Endodermal cell (in vitro differentiated cells): Measurements from ENCODE around the gene MORN2. TPM values are rescaled to one million over a fixed set of nuclear protein-coding genes. Genes with fewer than 3 reads are reported as not detected.

Experiments used
- DNase-seq: peaks from one replicate; pipeline ENCODE4 v3.0.0-alpha.2; 2017
- H3K27ac ChIP-seq: 2 replicates; pipeline ENCODE4 v1.5.1; 2013; ENCODE audit warnings: mild to moderate bottlenecking, low read depth, low read length, moderate library complexity
- H3K27me3 ChIP-seq: 2 replicates; pipeline ENCODE4 v1.6.1; 2013; ENCODE audit warnings: mild to moderate bottlenecking, low read length, moderate library complexity; ENCODE audit not compliant: insufficient read depth, control insufficient read depth, poor library complexity, severe bottlenecking
- H3K36me3 ChIP-seq: 2 replicates; pipeline ENCODE4 v1.7.0; 2013; ENCODE audit warnings: mild to moderate bottlenecking, low read length, moderate library complexity; ENCODE audit not compliant: control insufficient read depth, insufficient read depth
- H3K4me1 ChIP-seq: one replicate; pipeline ENCODE4 v1.7.0; 2013; ENCODE audit warnings: low read length; ENCODE audit not compliant: control insufficient read depth, insufficient read depth
- H3K4me3 ChIP-seq: 2 replicates; pipeline ENCODE4 v1.5.1; 2013; ENCODE audit warnings: mild to moderate bottlenecking, low read length, moderate library complexity
- H3K9ac ChIP-seq: 2 replicates; pipeline ENCODE4 v1.6.1; 2013; ENCODE audit warnings: mild to moderate bottlenecking, low read length, moderate library complexity; ENCODE audit not compliant: poor library complexity, severe bottlenecking; ENCODE audit errors: extremely low read depth
- H3K9me3 ChIP-seq: 2 replicates; pipeline ENCODE4 v1.6.1; 2013; ENCODE audit warnings: mild to moderate bottlenecking, low read length, moderate library complexity; ENCODE audit not compliant: control insufficient read depth
- H3K27ac Mint-ChIP-seq: 2 replicates; pipeline ENCODE4 v1.8.0; 2020; ENCODE audit warnings: mixed read lengths
- H3K27me3 Mint-ChIP-seq: 2 replicates; pipeline ENCODE4 v1.8.0; 2021; ENCODE audit warnings: mild to moderate bottlenecking, mixed read lengths; ENCODE audit not compliant: insufficient read depth
- H3K36me3 Mint-ChIP-seq: 2 replicates; pipeline ENCODE4 v1.8.0; 2020; ENCODE audit warnings: low read depth, mixed read lengths
- H3K4me1 Mint-ChIP-seq: 2 replicates; pipeline ENCODE4 v1.8.0; 2020; ENCODE audit warnings: mixed read lengths
- H3K4me3 Mint-ChIP-seq: 2 replicates; pipeline ENCODE4 v1.8.0; 2020; ENCODE audit warnings: mild to moderate bottlenecking, moderate library complexity, mixed read lengths
- H3K9me3 Mint-ChIP-seq: 2 replicates; pipeline ENCODE4 v1.8.0; 2020; ENCODE audit warnings: mild to moderate bottlenecking, mixed read lengths
- CTCF ChIP-seq: fragments of 200-600 bp; sonication (generic); conservative IDR thresholded peaks from 2 replicates; pipeline ENCODE4 v1.5.0; 2021; ENCODE audit warnings: antibody characterized with exemption, mild to moderate bottlenecking
- WGBS, 2 experiments: methylation state at CpG; one replicate each; pipeline versions ENCODE4 v1.1.5 to v1.1.7; 2013; ENCODE audit warnings: missing lambda C conversion rate in 2 of 2, mixed read lengths in 1 of 2; ENCODE audit not compliant: insufficient coverage in 1 of 2, insufficient read length in 1 of 2; 5-methylcytosine and 5-hydroxymethylcytosine counted together
- total RNA-seq, 2 donors: library from RNA; stranded (reverse); fragmentation: NEBNext Ultra II Directional in 1 of 2; extraction: Animal tissue kit (Norgen Biotek cat#: 25700) in 1 of 2; gene quantifications; 2 replicates in 1 of 2; 3 replicates in 1 of 2; pipeline ENCODE4 v1.2.1, GENCODE V29; 2021

The MORN2 gene
- total RNA-seq, 2 donors from 2014 or later = 13.7 to 27.5 TPM

GRCh38 chr2:38925982-38926381, 50.2 kb downstream of the MORN2 start:
- DNase-seq = peak; percentile 74
- Histone ChIP-seq H3K9me3 (no peaks in the 10 kb centered on the region), H3K9ac (no peak overlapping the region), H3K27me3 (no peaks in the 10 kb centered on the region), H3K27ac (no peak overlapping the region), H3K4me1 (no peaks in the 10 kb centered on the region), H3K36me3 (no peaks in the 10 kb centered on the region), H3K4me3 (no peak overlapping the region)
- no peaks in the 10 kb centered on the region for H3K27me3 Mint-ChIP-seq
- no peaks in the 10 kb centered on the region for H3K9me3 Mint-ChIP-seq
- no peaks in the 10 kb centered on the region for H3K36me3 Mint-ChIP-seq
- H3K4me1 Mint-ChIP-seq = peaks cover 5% of the 10 kb centered on the region
- H3K4me3 Mint-ChIP-seq = no peak overlapping the region
- 83 to 93% methylated on average over 3 to 9 of the region's 9 CpGs for WGBS, 2 experiments
- no peak overlapping the region for H3K27ac Mint-ChIP-seq
- TF ChIP-seq CTCF = peak; percentile 71

- no peaks in the 10 kb centered on the region for H3K27me3 Mint-ChIP-seq
Measured at GRCh38 chr2:38930600-38930999, 54.8 kb downstream of the MORN2 start.

More at GRCh38 chr2:38930600-38930999, 54.8 kb downstream of the MORN2 start:
- no peak overlapping the region for H3K27ac ChIP-seq
- no peaks in the 10 kb centered on the region for H3K36me3 ChIP-seq
- no peaks in the 10 kb centered on the region for H3K27me3 ChIP-seq
- H3K4me3 ChIP-seq = no peak overlapping the region
- no peak overlapping the region for H3K4me3 Mint-ChIP-seq
- no peaks in the 10 kb centered on the region for H3K36me3 Mint-ChIP-seq
- DNase-seq = no peak
- peaks cover 1% of the 10 kb centered on the region for H3K4me1 Mint-ChIP-seq
- no peak overlapping the region for H3K9ac ChIP-seq
- no peak overlapping the region for H3K27ac Mint-ChIP-seq
- no peaks in the 10 kb centered on the region for H3K9me3 Mint-ChIP-seq
- WGBS, 2 experiments = 97 to 100% methylated on average over 1 to 2 of the region's 2 CpGs
- no peak for TF ChIP-seq CTCF
- H3K4me1 ChIP-seq = no peaks in the 10 kb centered on the region
- no peaks in the 10 kb centered on the region for H3K9me3 ChIP-seq

Other genes starting within 250 kb of the MORN2 start
- 10 to 100 TPM; 14.2 to 16.2 TPM for gene GALM, start 209.9 kb upstream of the MORN2 start, total RNA-seq
- gene SRSF7, start 124.6 kb upstream of the MORN2 start, total RNA-seq = 100 to 1,000 TPM; 306 to 332 TPM
- 10 to 100 TPM; 15.7 to 17.8 TPM for gene GEMIN6, start 97.8 kb upstream of the MORN2 start, total RNA-seq
- gene DHX57, start within 50 bp of the MORN2 start, total RNA-seq = 10 to 100 TPM; 35.4 to 45.7 TPM
- gene ARHGEF33, start 13.9 kb downstream of the MORN2 start, total RNA-seq = under 1 TPM; 0.57 to 1.00 TPM
- gene SOS1, start 245.1 kb downstream of the MORN2 start, total RNA-seq = 10 to 100 TPM; 34.0 to 39.0 TPM